GM21360 (cell line): Measurements from ENCODE around the gene UQCRC1.

Source experiments
- ATAC-seq: cut with Tn5 transposase; IDR thresholded peaks from one replicate; pipeline ENCODE4 v1.9.1; 2021; ENCODE audit warnings: mild to moderate bottlenecking, moderate library complexity; ENCODE audit not compliant: unreplicated experiment

Gene UQCRC1

DNA sequence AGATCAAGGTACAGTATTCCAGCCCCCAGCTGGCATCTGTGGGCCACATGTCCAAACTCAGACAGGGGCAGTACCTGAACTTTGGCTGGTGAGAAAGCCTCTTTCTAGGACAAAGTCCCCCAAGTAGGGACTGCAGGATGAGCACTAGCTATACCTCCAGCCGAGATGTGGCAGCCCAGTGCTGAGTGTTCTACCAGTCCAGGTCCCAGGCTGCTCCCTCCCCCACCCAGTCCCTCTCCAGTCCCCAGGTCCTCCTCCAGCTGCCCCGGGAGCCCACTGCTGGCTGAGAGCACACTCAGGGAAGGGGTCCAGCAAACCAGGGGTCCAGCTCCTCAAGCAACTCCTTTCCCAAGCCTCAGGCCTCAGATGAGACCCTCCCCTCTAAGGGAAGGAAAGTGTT is 24.3 kb upstream of the UQCRC1 start:
- ATAC-seq, result no peak

DNA sequence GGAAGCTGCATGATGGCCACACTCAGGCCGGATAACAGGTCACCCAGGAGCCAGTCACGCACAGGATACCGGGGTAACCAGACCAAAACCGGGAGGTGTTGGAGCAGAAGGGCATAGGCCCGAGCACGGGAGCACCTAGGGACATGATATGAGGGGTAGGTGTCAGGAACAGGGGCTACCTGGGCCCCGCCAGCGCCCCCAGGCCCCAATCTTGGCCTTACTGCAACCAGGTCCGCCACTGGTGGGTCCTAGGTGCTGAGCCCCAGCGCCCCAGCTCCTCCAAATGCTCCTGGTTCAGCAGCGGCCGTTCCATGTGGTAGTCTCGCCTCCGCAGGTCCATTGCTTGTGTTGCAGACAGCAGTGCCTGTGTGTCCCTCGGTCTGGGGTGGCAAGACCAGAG is 23.8 kb upstream of the UQCRC1 start:
- ATAC-seq, result no peak

GRCh38 chr3:48631516-48632448 is 22.3 kb upstream of the UQCRC1 start:
- no peak for ATAC-seq

DNA sequence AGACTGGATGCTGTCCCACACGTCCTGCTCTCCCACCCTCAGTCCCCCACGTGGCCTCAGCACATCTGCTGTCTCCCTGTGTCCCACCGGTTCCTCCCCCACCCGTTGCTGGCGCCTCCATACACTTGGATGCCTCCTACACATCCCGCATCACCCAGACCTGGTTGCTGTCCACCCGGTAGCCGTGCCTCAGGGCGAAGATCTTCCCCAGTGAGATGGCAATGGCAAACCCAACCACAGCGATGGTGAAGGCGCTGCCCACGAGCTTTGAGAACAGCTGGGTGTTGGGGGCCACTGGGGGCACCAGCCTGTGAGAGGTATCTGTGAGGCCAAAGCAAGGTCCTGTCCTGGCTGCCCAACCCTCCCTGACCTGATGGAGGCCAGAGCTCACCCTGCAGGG is 21.4 kb upstream of the UQCRC1 start:
- ATAC-seq, result no peak

GRCh38 chr3:48630407-48630806 is 21.0 kb upstream of the UQCRC1 start:
- no peak for ATAC-seq

DNA sequence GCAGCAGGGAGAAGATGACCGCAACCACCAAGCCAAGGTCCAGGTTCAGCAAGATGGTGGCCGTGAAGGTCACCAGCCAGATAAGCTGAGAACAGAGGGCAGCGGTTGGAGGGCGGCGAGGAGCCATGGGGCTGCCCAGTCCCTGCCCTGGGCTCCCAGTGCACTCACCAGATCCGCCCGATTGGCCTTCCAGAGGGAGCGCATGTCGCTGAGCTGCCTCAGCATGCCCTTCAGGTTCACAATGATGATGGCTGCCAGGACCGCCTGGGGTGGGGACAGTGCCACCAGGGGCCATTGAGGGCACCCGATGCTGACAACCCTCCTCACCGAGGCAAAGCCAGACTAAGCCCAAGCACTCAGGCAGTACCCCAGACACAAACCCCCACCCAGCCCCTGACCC is 20.4 kb upstream of the UQCRC1 start:
- no peak for ATAC-seq

DNA sequence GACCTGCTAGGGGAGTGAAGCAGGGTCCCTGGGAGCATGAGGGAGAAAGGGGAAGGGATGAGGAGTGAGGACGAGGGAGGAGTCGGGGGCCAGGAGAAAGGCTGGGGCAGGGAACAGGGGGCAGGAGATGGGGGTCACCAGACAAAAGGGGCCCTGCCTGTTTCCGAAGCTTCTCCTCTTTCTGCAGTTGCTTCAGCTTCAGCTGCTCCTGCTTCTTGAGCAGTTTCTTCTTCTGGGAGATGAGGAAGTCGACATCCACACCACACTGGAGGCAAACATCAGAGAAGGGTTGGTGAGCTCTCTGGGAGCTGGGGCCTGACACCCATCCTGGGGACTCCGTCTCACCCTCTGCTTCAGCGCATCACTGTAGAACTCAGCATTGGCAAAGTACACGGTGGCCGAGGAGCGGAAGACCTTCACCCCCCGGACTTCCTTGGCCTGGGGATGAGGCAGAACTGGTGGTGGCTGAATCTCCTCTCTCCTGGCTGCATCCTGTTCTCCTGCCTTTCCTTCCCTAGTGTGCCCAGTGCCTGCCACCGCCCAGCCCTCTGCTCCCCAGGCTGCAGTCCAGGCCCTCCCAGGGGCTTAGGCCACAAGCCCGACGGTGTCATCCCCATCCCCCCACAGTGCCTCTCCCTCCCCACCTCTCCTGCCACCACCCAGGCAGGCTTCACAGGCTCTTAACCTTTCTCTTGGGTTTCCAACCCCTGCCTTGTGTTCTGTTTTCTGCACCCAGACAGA is 19.0 kb upstream of the UQCRC1 start:
- no peak for ATAC-seq

GRCh38 chr3:48625600-48625999 is 16.2 kb upstream of the UQCRC1 start:
- no peak for ATAC-seq

DNA sequence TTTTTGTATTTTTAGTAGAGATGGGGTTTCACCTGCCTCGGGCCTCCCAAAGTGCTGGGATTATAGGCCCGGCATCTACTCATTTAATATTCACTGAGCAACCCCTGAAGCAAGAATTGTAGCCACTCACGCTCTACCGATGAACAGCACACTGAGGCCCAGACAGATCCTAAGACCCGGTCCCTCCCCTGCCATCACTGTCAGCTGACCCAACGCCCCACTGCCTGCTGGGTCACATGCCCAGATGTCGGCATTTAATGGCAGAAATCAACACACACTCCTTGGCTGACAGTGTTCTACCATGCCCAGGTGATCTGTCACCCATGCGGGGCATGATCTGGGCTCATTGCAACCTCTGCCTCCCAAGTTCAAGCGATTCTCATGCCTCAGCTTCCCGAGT is 15.3 kb upstream of the UQCRC1 start:
- ATAC-seq, result no peak

DNA sequence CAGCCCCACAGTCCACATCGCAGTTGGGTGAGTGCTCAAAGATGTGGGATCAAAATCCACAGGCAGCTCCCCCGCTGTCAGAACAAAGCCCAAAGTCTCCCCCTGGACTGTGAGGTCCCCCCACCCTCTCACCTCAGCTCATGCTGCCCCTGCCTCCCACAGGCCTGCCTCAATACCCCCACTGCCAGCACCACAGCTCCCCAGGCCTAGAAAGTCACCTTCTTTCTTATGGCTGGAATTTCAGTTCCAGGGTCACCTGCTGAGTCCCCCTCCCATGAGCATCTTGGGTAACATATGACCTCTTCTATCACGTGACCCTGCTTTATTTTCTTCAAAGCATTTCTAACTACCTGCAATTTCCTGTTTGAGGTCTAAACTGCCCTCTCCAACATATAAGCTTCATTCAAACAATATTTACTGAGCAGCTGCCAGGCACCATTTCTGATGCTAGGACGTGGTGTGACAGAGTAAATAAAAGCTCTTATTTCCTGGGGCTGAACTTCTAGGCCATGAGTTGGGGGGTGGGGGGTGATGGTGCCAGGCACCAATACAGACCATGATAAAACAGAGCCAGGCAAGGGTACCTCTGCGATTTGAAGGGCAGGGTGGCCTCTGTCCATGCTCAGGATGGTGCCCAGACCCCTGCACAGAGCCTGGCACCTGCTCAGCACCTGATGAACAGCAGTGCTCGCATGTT is 14.6 kb upstream of the UQCRC1 start:
- ATAC-seq, result no peak

DNA sequence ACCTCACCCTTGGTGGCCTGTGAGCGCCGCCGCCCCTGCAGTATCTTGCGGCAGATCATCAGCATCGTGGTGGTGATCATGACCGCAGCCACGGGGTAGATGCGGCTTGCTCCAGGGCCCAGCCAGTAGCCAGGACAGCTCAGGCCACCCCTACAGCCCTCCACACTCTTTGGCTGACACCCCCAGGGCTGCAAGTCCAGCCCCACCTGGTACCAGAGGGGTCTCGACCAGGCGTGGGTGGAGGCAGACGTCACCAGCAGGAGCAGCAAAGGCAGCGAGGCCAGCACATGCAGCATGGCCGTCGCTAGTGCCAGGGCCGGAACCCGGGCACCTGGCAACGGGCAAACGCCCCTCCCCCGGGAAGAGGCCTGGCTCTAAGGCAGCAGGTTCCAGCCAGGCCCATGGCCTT is 12.0 kb upstream of the UQCRC1 start, which contains the start of gene TMEM89:
TSS of gene TMEM89 (minus strand) at position 309 of the 409 bp plus-strand sequence. CDS start at position 296, 13 bp downstream.
- ATAC-seq, result no peak

DNA sequence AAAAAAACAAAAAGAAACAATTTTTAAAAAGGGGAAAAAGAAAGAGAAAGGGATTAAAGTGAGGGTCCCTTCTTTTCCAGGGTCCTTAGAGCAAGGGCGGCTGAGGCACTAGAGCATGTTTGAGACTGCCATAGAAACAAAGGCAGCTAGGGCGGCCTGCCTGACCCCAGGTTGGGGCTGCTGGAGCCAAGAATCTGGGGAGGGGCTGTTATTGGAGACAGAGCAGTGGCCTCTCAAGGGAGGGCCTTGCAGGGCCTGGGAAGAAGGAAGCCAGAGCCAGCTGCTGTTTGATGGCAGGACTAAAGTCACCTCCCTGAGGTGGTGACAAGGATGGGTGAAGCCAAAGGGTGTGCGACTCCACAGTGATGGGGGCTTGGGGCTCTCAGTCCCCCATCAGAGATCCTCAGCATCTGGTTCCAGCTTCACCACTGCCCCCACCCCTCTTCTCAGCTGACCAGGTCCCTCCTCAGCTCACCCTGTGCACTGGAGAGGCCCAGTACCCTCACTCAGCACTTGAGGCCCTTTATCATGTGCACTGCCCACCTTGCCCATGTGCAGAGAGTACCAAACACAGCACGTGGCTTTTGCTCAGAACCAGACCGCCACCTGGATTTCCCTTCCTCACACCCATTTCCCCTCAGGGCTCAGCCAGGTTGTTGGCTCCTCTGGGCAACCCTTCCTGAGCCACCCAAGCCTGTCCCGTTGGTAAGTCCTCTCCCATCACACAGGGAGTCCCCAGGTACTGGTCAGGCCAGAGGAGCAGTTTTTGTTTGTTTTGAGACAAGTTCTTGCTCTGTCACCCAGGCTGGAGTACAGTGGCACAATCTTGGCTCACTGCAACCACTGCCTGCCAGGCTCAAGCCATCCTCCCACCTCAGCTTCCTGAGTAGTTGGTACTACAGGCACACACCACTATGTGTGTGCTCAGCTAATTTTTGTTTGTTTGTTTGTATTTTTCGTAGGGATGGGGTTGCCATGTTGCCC is 10.4 kb upstream of the UQCRC1 start:
- no peak for ATAC-seq

DNA sequence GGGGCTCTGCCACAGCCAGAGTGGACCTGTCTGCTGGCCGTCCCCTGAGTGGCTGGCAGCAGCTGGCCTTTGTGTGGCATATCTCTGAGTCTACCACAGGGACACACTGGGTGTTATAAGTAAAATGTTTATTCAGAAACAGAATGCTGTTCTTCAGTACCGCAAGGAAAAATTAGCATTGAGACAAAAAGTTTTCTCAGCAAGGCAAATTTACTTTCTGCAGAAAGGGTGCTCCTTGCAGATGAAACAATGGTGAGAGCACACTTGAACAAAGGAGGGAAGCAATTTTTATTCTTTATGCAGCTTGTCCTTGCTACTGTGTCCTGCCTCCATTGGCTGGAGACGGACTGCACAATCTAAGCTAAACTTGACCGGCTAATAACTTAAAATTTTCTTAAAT is 8.1 kb upstream of the UQCRC1 start:
- ATAC-seq, result no peak

DNA sequence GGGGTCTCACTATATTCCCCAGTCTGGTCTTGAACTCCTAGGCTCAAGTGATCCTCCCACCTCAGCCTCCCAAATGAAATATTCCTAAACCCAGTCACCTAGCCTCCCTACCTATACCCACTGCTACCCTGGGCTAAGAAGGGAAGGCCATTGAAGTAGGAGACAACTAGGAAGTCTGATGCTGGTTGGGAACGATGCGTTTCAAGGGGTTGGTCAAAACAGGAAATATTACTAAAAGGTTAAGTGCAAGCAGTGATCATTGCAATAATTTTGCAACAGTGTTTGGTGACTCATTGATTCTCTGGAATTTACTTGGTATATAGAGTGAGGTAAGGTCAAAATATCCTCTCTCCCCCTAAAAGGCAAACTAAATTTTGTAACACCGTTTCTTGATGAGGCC is 4.6 kb upstream of the UQCRC1 start:
- ATAC-seq, result no peak

GRCh38 chr3:48612309-48612708 is 2.9 kb upstream of the UQCRC1 start:
- ATAC-seq, result no peak

DNA sequence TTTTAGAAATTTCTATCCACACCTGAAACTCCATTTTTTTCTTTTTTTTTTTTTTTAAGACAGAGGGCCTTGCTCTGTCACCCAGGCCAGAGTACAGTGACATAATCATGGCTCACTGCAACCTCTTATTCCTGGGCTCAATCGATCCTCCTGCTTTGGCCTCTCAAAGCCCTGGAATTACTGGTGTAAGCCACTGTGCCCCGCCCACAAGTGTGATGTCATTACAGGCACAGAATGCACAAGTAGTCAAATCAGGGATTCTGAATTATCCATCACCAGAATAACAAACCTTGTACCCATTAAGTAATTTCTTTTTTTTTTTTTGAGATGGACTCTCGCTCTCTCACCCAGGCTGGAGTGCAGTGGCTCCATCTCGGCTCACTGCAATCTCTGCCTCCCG is 1.9 kb downstream of the UQCRC1 start:
- ATAC-seq, result no peak

GRCh38 chr3:48601622-48601994 is 7.8 kb downstream of the UQCRC1 start:
- no peak for ATAC-seq

DNA sequence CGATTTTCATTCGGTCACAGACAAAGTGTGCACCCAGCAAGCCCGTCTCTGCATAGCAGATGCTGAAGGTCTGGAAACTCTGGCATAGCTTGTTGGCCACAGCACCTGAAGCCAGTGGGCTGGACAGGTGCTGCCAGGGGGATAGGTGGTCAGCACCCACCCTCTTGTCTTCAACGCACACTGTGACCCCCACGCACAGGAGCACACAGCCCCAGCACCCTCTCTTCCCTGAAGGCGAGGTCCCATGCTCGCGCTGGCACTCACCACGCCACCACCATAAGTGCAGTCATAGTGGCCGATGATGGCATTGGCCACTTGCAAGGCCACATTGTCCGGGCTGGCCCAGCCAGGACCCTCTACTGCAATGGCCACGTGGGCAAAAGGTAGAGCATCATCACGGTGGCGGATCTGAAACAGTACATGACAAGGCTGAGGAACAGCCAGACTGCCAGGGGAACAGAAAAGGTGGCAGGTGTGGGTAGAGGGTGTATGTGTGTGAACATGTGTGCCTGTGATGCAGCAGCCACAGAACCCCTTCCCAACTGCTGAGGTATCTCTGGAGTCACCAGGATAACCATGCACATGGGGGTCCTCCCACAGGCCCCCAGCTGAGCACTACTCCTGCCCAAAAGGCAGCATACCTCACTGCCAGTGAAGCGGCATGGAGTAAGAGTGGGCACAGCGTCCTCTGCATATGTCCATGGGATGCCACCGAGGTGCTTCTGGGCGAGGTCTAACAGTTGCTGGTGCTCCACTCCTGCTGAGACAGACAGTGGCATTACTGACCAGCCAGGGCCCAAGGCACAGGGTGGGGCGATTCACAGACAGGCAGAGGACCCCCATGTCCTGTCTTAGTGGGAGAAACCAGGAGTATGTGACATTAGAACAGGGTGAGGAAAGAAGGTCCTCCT is 8.5 kb downstream of the UQCRC1 start:
- ATAC-seq, result no peak
